IPS-18c (cell line): ENCODE data around the gene HHIPL1.

Source experiments
- H3K4me3 ChIP-seq: 2 replicates; pipeline ENCODE4 v1.7.0; 2013; ENCODE audit warnings: low read depth, mild to moderate bottlenecking, low read length, moderate library complexity; ENCODE audit not compliant: insufficient read depth
- H3K9me3 ChIP-seq: one replicate; pipeline ENCODE4 v1.6.1; 2013; ENCODE audit warnings: mild to moderate bottlenecking, low read length, moderate library complexity; ENCODE audit not compliant: control insufficient read depth, insufficient read depth

HHIPL1 gene

DNA sequence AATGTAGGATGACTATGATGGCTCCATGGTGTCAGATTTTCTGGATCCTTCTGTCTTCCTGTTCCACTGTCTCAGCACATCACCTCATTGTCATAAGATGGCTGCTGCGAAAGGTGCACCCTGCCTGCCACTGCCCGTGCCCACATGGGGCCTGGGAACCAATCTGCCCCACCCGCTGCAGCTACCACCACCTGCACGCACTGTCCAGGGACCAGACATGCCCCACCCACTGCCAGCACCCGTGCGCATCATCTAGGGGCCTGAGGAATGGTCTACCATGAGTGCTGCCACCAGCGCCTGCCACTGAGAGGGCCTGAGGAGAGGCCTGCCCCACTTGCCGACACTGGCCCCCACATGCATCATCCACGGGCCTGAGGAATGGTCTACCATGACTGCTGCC, 63.0 kb downstream of the HHIPL1 start:
- no peak overlapping the region for H3K4me3 ChIP-seq
- H3K9me3 ChIP-seq = peaks cover 4% of the 10 kb centered on the region

DNA sequence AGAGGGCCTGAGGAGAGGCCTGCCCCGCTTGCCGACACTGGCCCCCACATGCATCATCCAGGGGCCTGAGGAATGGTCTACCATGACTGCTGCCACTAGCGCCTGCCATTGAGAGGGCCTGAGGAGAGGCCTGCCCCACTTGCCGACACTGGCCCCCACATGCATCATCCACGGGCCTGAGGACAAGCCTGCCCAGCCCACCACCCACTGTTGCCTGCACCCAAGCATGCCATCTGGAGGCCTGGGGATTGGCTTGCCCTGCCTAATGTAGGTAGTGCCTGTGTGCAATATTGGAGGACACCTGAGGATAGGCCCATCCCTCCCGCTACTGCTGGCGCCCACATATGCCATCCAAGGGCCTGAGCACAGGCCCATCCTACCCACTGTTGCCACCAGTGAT, 63.5 kb downstream of the HHIPL1 start:
- H3K4me3 ChIP-seq = no peak overlapping the region

DNA sequence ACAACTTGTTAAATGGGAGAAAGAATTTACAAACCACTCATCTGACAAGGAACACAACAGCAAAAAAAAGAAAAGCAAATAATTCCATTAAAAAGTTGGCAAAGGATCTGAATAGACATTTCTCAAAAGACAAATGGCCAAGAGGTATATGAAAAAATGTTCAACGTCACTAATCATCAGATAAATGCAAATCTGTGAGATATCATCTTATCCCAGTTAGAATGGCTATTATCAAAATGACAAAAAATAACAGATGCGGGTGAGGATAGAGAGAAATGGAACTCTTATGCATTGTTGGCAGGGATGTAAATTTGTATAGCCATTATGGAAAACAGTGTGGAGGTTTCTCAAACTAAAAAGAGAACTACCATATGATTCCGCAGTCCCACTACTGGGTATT, 69.0 kb downstream of the HHIPL1 start:
- H3K4me3 ChIP-seq = no peak overlapping the region

More for the DNA sequence above, 63.5 kb downstream of the HHIPL1 start:
- H3K9me3 ChIP-seq = peaks cover 4% of the 10 kb centered on the region

DNA sequence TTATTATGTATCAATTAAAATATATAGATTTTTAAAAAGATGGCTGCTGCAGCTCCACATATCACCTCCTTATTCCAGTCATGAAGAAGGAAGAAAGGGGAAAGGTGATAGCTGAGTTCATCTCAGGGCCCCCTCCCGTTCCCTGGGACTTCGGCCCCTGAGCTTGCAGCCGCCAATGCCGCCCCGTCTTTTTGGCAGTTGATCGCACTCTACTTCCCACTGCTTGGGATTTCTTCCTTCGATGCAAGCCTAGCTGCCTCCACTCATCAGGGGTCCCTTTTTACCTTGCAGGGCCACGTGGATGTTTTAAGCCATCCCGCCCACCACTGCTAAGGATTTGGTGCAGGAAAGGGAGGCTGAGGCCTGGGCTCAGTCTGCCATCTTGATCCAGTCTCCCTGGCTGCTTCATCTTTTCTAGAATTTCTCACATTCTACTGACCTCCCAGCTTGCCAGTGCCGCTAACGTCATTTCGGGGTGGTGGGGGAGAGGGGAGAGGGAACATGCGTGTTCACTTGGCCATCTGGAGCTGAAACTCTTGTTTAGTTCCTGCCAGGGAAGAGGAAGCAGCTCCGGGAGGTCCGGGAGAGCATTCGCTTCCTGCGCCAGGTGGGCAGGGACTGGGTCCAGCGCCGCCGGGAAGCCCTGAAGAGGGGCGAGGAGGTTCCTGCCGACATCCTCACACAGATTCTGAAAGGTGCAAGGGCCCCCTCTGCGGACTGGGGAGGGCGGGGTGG, 70.5 kb downstream of the HHIPL1 start:
- H3K9me3 ChIP-seq = peaks cover 2% of the 10 kb centered on the region
- no peak overlapping the region for H3K4me3 ChIP-seq

More for the DNA sequence above, 69.0 kb downstream of the HHIPL1 start:
- peaks cover 2% of the 10 kb centered on the region for H3K9me3 ChIP-seq

DNA sequence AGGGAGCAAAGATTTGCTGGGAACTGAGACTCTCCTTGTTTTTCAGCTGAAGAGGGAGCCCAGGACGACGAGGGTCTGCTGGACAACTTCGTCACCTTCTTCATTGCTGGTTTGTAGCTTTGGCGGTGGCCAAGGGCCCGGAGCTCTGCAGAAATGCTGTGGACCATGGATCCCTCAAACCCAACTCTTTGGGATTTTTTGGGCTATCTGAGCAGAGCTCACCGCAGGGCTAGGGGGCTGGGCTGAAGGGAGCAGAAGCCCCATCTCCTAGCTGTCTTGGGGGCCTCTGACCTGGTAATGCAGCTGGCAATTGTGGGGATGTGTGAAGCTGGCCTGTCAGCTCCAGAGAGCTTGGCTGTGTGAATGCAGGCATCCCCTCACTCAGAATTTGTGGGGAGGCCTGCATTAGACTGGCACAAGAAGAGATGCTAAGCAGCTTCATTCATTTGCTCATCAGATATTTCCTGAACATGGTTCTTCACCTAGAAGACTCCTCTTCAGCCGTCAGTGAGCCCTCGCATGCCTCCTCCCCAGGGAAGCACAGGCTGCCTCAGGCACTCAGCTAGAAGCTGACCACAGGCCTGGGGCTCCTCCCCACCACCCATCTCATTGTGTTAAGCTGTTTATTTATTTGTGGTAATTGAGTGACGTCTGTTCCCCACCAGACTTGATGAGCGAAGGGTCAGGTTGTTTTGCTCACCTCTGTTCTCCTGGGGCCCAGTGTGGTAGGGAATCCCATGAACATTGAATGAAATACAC, 71.3 kb downstream of the HHIPL1 start:
- Histone ChIP-seq H3K9me3 (peaks cover 2% of the 10 kb centered on the region), H3K4me3 (no peak overlapping the region)

DNA sequence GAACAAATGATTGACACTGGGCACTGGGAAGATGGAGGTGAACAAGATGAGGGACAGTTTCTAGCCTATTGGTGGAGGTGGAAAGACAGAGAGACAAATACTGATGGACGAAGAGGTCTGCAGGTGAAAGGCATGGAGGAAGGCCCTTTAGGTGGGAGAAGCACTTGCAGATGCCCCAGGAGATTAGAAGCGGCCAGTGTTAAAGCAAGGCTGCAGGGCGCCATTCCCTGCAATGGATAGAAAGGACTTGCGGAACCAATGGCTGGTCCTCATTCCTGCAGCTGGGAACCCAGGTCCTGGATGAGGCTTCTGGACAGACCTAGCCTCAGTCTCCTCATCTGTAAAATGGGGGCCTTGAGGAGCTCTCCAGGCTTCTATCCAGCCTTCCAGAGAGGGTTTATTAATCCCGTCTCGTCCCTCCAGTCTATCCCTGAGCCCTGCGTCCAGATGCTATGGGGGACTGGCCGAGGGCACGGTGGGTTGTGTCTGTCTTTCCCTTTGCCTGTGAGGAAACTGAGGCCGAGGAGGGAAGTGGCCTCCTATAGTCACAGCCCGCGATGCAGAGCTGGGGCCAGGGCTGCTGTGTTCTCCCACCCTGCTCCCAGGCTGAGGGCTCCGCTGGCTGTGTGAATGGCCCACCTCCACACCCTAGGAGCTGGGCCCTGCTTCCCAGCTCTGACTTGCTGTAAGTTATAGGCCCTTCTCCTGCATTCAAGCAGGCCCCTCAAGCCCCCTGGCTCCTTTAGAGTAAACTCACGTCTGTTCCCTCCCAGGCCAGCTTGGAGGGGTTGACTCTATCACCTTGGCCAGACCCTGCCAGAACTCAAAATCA, 72.1 kb downstream of the HHIPL1 start:
- Histone ChIP-seq H3K9me3 (peaks cover 2% of the 10 kb centered on the region), H3K4me3 (no peak overlapping the region)

DNA sequence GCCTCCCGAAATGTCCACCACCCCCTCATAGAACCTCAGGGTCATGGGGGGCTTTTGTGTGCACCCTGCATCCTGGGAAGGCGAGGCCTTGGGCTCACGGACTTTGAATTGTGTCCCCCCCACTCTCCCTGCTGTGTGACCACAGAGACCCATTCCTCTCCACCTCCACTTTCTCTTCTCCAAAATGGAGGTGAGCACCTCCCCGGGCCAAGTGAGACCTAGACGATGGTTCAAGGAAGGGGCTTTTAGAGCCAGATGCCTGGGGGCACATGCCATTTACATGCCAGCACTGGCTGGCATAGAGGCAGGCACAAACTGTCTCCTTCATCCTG, 72.7 kb downstream of the HHIPL1 start:
- Histone ChIP-seq H3K9me3 (peaks cover 2% of the 10 kb centered on the region), H3K4me3 (no peak overlapping the region)

DNA sequence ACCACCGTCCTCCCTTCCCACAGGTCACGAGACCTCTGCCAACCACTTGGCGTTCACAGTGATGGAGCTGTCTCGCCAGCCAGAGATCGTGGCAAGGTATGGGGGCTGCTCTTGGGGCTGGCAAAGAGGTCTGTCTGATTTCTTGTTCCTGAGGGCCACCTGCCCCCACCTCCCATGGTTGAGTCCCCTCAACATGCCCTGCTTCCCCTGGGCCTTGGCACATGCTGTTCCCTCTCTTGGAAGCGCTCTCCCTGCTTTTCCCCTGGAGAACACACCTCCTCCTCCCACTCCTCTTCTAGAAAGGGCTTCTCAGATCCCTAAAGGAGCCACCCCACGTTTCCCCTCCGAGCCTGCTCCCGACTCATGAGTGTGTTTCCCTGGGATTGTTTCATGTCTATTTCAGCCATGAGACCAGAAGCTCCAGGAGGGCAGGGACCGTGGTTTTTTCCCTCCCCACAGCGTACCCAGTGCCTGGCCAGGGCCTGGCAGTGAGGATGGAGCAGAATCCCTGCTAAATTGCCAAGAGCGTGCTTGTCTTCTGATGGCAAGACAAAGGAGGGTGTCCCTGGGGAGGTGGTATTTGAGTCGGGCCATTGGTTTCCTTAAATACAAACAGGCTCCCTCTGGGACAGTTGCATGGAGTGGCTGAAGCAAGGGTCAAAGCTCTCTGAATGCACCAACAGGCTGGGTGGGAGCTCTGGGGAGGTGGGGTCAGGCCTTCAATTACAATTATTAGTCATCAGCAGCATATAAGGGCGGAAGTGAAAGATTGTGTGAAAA, 73.3 kb downstream of the HHIPL1 start:
- Histone ChIP-seq H3K4me3 (no peak overlapping the region), H3K9me3 (peaks cover 2% of the 10 kb centered on the region)

DNA sequence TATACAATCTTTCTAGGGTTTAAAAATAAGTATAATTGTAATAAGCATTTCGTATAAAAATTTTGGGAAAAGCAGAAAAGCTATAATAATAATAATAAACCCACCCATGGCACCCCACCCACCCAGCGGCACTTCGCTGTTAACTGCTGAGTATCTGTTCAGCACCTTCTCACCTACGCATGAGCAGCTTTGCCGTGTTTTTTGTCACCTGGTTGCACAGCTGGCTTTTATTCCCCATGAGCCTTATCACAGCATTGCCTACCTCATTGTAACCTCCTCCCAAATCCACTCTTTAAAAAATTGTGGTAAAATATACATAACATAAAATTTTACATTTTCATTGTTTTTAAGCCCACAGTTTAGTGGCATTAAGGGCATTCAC, 73.9 kb downstream of the HHIPL1 start:
- H3K4me3 ChIP-seq = no peak overlapping the region
- no peaks in the 10 kb centered on the region for H3K9me3 ChIP-seq

DNA sequence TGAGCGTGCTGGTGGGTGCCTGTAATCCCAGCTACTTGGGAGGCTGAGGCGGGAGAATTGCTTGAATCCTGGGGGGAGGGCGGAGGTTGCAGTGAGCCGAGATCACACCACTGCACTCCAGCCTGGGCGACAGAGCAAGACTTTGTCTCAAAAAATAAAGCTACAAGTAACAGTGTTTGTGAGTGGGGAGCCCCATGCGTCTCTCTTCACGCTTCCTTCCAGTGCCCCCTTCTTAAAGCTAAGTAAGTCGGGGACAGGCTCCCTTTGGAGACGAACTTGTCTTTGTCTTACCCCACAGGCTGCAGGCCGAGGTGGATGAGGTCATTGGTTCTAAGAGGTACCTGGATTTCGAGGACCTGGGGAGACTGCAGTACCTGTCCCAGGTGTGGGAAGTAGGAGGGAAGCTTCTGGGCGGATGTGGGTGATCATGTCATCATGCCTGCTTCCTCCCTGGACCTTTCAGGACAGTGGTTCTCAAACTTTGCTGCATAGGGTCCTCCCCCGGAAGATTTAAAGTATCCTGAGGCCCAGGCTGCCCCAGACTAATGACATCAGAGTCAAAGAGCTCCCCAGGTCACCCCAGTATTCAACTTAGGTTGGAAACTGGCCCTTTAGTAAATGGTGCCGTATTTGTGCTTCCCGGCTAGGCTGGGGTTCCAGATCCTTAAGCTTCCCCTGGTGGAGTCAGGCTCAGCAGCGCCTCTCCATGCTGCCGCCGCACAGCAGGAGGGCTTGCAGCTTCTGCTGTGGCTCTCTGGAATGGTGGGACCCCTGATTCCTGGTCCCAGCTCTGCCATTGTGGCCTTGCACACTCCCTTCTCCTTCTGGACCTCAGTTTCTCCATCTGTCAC, 76.2 kb downstream of the HHIPL1 start:
- Histone ChIP-seq H3K9me3 (no peaks in the 10 kb centered on the region), H3K4me3 (no peak overlapping the region)

DNA sequence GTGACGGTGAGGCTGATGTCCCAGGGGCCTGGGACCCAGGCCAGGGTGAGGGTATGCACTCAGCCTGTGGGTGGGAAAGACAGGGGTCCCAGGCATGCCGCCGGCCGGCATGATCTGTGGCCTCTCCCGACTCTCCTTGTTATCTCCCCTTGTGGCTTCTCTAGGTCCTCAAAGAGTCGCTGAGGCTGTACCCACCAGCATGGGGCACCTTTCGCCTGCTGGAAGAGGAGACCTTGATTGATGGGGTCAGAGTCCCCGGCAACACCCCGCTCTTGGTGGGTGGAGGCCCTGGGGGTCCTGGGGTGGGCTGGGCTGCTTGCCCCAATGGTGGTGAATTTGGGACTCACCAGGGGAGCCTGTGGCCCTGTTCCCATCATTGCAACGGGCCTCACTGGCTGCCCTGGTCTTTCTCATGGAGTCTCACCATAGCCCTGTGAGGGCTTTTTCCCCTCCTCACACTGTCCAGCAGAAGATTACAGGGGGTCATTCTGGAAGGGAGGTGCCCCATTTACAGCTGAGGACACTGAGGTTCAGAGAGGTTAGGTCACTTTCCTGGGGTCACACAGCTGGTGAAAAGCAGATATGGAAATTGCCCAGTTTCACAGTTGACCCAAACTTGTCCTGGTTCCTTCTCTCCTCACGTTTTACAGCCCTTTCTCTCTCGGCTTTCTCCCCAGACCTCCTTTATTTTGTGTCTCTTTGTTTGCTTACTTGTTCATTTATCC, 77.0 kb downstream of the HHIPL1 start:
- Histone ChIP-seq H3K9me3 (no peaks in the 10 kb centered on the region), H3K4me3 (no peak overlapping the region)

DNA sequence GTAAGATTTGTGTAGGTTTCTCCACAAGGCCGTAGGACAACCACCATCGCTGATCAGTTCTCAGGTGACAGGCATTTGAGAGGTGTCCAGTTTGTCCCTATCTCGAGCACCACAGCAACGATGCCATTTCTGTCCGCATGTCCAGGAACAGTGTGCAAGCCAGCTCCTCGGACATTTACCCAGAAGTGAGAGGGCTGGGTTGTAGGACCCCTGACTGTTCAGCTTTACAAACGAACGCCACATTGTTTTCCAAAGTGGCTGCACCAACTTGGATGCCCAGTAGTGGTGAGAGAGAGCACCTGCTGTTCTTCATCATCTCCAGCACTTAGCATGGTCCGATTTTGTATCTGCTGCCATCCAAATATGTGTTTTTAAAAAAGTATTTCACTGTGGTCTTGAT, 77.8 kb downstream of the HHIPL1 start:
- Histone ChIP-seq H3K4me3 (no peak overlapping the region), H3K9me3 (no peaks in the 10 kb centered on the region)

DNA sequence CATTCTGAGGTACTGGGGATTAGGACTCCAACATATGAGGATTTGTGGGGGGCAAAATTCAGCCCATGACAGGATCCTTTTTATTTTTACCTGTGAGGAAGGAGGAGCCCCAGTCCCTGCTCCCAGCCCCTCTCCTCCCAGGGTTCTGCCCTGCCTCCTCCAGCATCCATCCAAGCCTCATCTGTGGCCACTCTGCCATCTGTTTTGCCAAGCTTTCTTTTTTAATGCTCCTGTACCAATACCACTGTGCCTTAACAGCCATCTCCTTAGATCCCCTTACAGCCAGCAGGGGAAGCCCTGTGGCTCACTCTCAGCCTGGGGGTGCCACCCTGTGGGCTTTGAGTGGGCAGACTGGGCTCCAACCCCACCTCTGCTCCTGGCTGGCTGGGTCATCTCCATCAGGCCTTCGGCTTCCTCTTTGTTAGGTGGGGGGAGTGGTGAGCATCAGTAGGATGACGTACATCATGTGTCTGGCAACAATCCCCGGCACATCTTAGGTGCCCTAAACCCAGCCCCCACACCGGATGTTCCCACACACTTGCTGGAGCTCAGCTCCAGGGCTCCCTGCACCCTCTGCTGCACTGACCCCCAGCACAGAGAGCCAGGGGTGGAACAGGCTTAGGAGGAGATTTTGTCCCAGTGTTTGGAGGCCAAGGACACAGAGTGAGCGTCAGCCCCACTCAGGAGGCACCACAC, 79.4 kb downstream of the HHIPL1 start:
- no peaks in the 10 kb centered on the region for H3K9me3 ChIP-seq
- H3K4me3 ChIP-seq = no peak overlapping the region

DNA sequence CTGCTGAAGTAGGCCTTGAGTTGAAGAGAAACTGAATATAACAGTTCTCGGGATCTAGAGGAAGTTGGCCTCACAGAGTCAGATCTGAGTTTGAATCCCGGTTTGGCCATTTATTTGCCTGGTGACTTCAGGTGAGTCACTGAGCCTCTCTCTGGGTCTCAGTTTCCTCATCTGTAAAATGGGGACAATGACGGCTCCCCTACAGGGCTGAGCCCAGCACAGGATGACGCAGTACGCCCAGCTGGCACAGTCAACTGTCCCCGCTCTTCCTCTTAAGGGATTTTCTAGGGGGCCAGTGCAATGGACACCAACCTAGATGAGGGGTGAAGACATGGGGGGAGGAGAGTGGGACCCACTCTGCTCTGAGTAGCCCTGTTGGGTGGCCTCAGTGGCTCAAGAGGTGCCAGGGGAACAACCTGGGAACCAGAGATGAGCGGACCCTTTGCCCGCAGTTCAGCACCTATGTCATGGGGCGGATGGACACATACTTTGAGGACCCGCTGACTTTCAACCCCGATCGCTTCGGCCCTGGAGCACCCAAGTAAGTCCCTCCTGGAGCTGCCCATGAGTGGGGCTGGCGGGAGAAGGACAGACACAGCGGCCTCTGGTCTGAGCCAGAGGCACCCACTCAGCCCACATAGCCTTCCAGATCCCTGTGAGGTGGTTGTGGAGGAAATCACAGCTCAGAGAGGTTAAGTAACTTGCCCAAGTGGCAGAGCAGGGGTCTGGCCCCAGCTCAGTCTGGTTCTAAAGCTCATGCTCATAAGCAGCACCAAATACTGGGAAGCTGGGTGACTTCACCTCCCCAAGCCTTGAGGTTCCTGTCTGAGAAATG, 80.2 kb downstream of the HHIPL1 start:
- Histone ChIP-seq H3K4me3 (no peak overlapping the region), H3K9me3 (no peaks in the 10 kb centered on the region)
